Measurements from ENCODE around the gene TDRKH. TPM values are rescaled to one million over a fixed set of nuclear protein-coding genes. Genes with fewer than 3 reads are reported as not detected.

Gene TDRKH
- total and polyA plus RNA-seq, 2 donors (not counting 1 experiment from before 2014, with no cell fraction given), result 1.8 to 5.6 TPM

GRCh38 chr1:151839082-151839412 lies 48.7 kb upstream of the TDRKH start:
- H3K4me1 ChIP-seq (ENCODE audit: control insufficient read depth, extremely low read depth, insufficient read depth, low read length), result no peaks in the 10 kb centered on the region
- TF ChIP-seq CTCF (conservative IDR thresholded peaks at IDR 0.05 in 1 of 2, IDR thresholded peaks at IDR 0.05 in 1 of 2; ENCODE audit: low read depth in 1 of 2, low read length in 2 of 2), result no peak
- TF ChIP-seq EZH2 (IDR thresholded peaks at IDR 0.05; ENCODE audit: low read length, missing control alignments), result peak; percentile 37
- no peak overlapping the region for H3K9ac ChIP-seq (ENCODE audit: insufficient read depth, low read length)
- H3K79me2 ChIP-seq (ENCODE audit: control insufficient read depth, insufficient read depth, low read length), result no peaks in the 10 kb centered on the region
- H3K9me3 ChIP-seq (ENCODE audit: control insufficient read depth, insufficient read depth, low read depth, low read length), result no peaks in the 10 kb centered on the region
- H2AFZ ChIP-seq (ENCODE audit: low read length), result no peak overlapping the region
- H3K27me3 ChIP-seq (ENCODE audit: control insufficient read depth, insufficient read depth, low read length), result peaks cover 46% of the 10 kb centered on the region
- no peak for DNase-seq (ENCODE audit: low read depth in 2 of 2)
- no peaks in the 10 kb centered on the region for H3K36me3 ChIP-seq (ENCODE audit: control insufficient read depth, insufficient read depth, low read length)
- H3K27ac ChIP-seq (ENCODE audit: insufficient read depth, low read length), result no peak overlapping the region
- no peak overlapping the region for H3K4me3 ChIP-seq (replicated peaks in 1 of 4; ENCODE audit: control extremely low read depth in 1 of 4, insufficient read depth in 1 of 4, low read depth in 3 of 4, low read length in 4 of 4)
- no peak overlapping the region for H3K4me2 ChIP-seq (ENCODE audit: extremely low read depth, insufficient read depth, low read length)
- H4K20me1 ChIP-seq (ENCODE audit: control insufficient read depth, extremely low read depth, insufficient read depth, low read length), result no peaks in the 10 kb centered on the region

- Histone ChIP-seq H3K4me3 (replicated peaks in 1 of 4; ENCODE audit: control extremely low read depth in 1 of 4, insufficient read depth in 1 of 4, low read depth in 3 of 4, low read length in 4 of 4) (peak overlapping the region in 2 of 4 experiments; percentile 21 to 35), H3K4me1 (ENCODE audit: control insufficient read depth, extremely low read depth, insufficient read depth, low read length) (no peaks in the 10 kb centered on the region), H3K27ac (ENCODE audit: insufficient read depth, low read length) (no peak overlapping the region), H3K4me2 (ENCODE audit: extremely low read depth, insufficient read depth, low read length) (peak overlapping the region; percentile 51), H2AFZ (ENCODE audit: low read length) (no peak overlapping the region), H3K9me3 (ENCODE audit: control insufficient read depth, insufficient read depth, low read depth, low read length) (no peaks in the 10 kb centered on the region), H3K79me2 (ENCODE audit: control insufficient read depth, insufficient read depth, low read length) (no peaks in the 10 kb centered on the region), H3K9ac (ENCODE audit: insufficient read depth, low read length) (no peak overlapping the region), H3K36me3 (ENCODE audit: control insufficient read depth, insufficient read depth, low read length) (no peaks in the 10 kb centered on the region), H4K20me1 (ENCODE audit: control insufficient read depth, extremely low read depth, insufficient read depth, low read length) (no peaks in the 10 kb centered on the region), H3K27me3 (ENCODE audit: control insufficient read depth, insufficient read depth, low read length) (peaks cover 46% of the 10 kb centered on the region)
- no peak for TF ChIP-seq EZH2 (IDR thresholded peaks at IDR 0.05; ENCODE audit: low read length, missing control alignments)
- TF ChIP-seq CTCF (conservative IDR thresholded peaks at IDR 0.05 in 1 of 2, IDR thresholded peaks at IDR 0.05 in 1 of 2; ENCODE audit: low read depth in 1 of 2, low read length in 2 of 2), result no peak
- DNase-seq (ENCODE audit: low read depth in 2 of 2), result no peak
Observed at GRCh38 chr1:151838222-151839081, 48.2 kb upstream of the TDRKH start.

GRCh38 chr1:151837884-151838221 lies 47.6 kb upstream of the TDRKH start:
- H3K4me2 ChIP-seq (ENCODE audit: extremely low read depth, insufficient read depth, low read length), result no peak overlapping the region
- peak; percentile 87 for TF ChIP-seq EZH2 (IDR thresholded peaks at IDR 0.05; ENCODE audit: low read length, missing control alignments)
- no peak for TF ChIP-seq CTCF (conservative IDR thresholded peaks at IDR 0.05 in 1 of 2, IDR thresholded peaks at IDR 0.05 in 1 of 2; ENCODE audit: low read depth in 1 of 2, low read length in 2 of 2)

More at GRCh38 chr1:151837884-151838221, 47.6 kb upstream of the TDRKH start:
- H3K4me1 ChIP-seq (ENCODE audit: control insufficient read depth, extremely low read depth, insufficient read depth, low read length), result no peaks in the 10 kb centered on the region
- no peaks in the 10 kb centered on the region for H3K9me3 ChIP-seq (ENCODE audit: control insufficient read depth, insufficient read depth, low read depth, low read length)
- DNase-seq (ENCODE audit: low read depth in 2 of 2), result no peak
- H3K27ac ChIP-seq (ENCODE audit: insufficient read depth, low read length), result no peak overlapping the region
- no peak overlapping the region for H3K9ac ChIP-seq (ENCODE audit: insufficient read depth, low read length)
- no peaks in the 10 kb centered on the region for H3K36me3 ChIP-seq (ENCODE audit: control insufficient read depth, insufficient read depth, low read length)
- H4K20me1 ChIP-seq (ENCODE audit: control insufficient read depth, extremely low read depth, insufficient read depth, low read length), result no peaks in the 10 kb centered on the region
- peaks cover 46% of the 10 kb centered on the region for H3K27me3 ChIP-seq (ENCODE audit: control insufficient read depth, insufficient read depth, low read length)
- no peak overlapping the region for H2AFZ ChIP-seq (ENCODE audit: low read length)
- H3K79me2 ChIP-seq (ENCODE audit: control insufficient read depth, insufficient read depth, low read length), result no peaks in the 10 kb centered on the region
- no peak overlapping the region for H3K4me3 ChIP-seq (replicated peaks in 1 of 4; ENCODE audit: control extremely low read depth in 1 of 4, insufficient read depth in 1 of 4, low read depth in 3 of 4, low read length in 4 of 4)
